Uterus (tissue), 4 donors: ENCODE measurements around the gene TEX51. TPM values are rescaled to one million over a fixed set of nuclear protein-coding genes. Genes with fewer than 3 reads are reported as not detected.

Experiments used
- DNase-seq, 2 donors: peaks; one replicate each; pipeline ENCODE4 v3.0.0-alpha.2; 2019 to 2020
- H3K27ac ChIP-seq, 2 donors: fragments of 200-600 bp; sonication (generic); 1 replicate in 1 of 2; 2 replicates in 1 of 2; pipeline ENCODE4 v1.5.1; 2016 to 2018
- H3K27me3 ChIP-seq, 2 donors: fragments of 200-600 bp; sonication (generic); one replicate each; pipeline ENCODE4 v1.5.1; 2018 to 2019; ENCODE audit warnings: control low read depth in 1 of 2
- H3K36me3 ChIP-seq, 2 donors: fragments of 200-600 bp; sonication (generic); one replicate each; pipeline ENCODE4 v1.5.1; 2019; ENCODE audit warnings: control low read depth in 1 of 2
- H3K4me1 ChIP-seq, 2 donors: fragments of 200-600 bp; sonication (generic); one replicate each; pipeline ENCODE4 v1.5.1; 2018 to 2019; ENCODE audit warnings: control low read depth in 1 of 2
- H3K4me3 ChIP-seq, 2 donors: fragments of 200-600 bp; sonication (generic); 1 replicate in 1 of 2; 2 replicates in 1 of 2; pipeline ENCODE4 v1.5.1; 2018 to 2019; ENCODE audit warnings: mild to moderate bottlenecking in 1 of 2
- H3K9me3 ChIP-seq, 2 donors: fragments of 200-600 bp; sonication (generic); one replicate each; pipeline ENCODE4 v1.5.1; 2019; ENCODE audit warnings: control low read depth in 1 of 2
- CTCF ChIP-seq, 4 experiments: fragments of 200-600 bp in 2 of 4; fragments of 450-650 bp in 2 of 4; sonication (generic) in 2 of 4; IDR thresholded peaks; one replicate each; pipeline ENCODE4 v1.5.1; 2016 to 2019; ENCODE audit warnings: antibody characterized with exemption in 4 of 4, mild to moderate bottlenecking in 2 of 4, moderate library complexity in 1 of 4
- POLR2A ChIP-seq, 2 donors: fragments of 450-650 bp; IDR thresholded peaks; one replicate each; pipeline ENCODE4 v1.6.1; 2016; ENCODE audit warnings: antibody characterized with exemption in 2 of 2, mild to moderate bottlenecking in 1 of 2, moderate library complexity in 1 of 2
- intact Hi-C: fragments of 100-400 bp; cut with DNase I; formaldehyde crosslinking; loops from one replicate; pipeline ENCODE4 v1.15.1; 2023; ENCODE audit warnings: low total_unique reads
- total RNA-seq, 4 donors: library from RNA; depleted of rRNA in 3 of 4; stranded (reverse); fragments of >200 nt in 3 of 4; gene quantifications; one replicate each; pipeline versions ENCODE4 v1.1.0 to v1.2.4, GENCODE V29; 2014 to 2023
- donor health status: DM: yes; HTN: yes; CAD: no.

The TEX51 gene
- total RNA-seq, 4 donors from 2014 or later, result not detected

- no peak overlapping the region for H3K27ac ChIP-seq
- no peak overlapping the region for H3K4me3 ChIP-seq
- no peaks in the 10 kb centered on the region for H3K36me3 ChIP-seq
- H3K4me1 ChIP-seq, result no peaks in the 10 kb centered on the region
- H3K27me3 ChIP-seq, result no peaks in the 10 kb centered on the region
- TF ChIP-seq CTCF (IDR thresholded peaks at IDR 0.05), result no peak
- H3K9me3 ChIP-seq, result no peaks in the 10 kb centered on the region
- DNase-seq, result peak in 1 of 2 donors; percentile 3
- intact Hi-C loops, result no loop called here
Observed at GRCh38 chr2:126894585-126895182, 4.0 kb upstream of the TEX51 start.

DNA sequence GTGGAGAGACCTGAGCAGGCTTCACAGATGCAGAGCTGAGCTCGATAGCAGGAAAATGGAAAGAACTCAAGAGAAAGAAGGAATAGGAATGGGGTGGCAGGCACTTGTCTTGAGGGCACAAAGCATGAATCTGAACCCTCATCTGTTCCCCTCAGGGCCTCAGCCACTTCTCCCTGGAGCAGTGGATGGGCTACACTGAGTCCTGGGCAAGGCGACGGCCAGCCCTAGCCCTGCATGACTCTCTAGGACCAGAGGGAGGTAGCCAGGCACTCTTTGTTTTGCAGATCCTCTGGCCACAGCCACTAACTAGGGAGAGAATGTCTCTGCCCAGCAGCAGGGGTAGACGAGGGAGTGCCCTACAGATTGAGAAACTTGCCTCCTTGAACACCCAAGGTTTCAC lies 3.4 kb upstream of the TEX51 start:
- no peaks in the 10 kb centered on the region for H3K36me3 ChIP-seq
- intact Hi-C loops, result no loop called here
- no peaks in the 10 kb centered on the region for H3K27me3 ChIP-seq
- no peaks in the 10 kb centered on the region for H3K4me1 ChIP-seq
- H3K27ac ChIP-seq, result no peak overlapping the region
- no peak for TF ChIP-seq POLR2A (IDR thresholded peaks at IDR 0.05)
- no peak for TF ChIP-seq CTCF (IDR thresholded peaks at IDR 0.05)
- no peak for DNase-seq
- H3K9me3 ChIP-seq, result no peaks in the 10 kb centered on the region
- no peak overlapping the region for H3K4me3 ChIP-seq

DNA sequence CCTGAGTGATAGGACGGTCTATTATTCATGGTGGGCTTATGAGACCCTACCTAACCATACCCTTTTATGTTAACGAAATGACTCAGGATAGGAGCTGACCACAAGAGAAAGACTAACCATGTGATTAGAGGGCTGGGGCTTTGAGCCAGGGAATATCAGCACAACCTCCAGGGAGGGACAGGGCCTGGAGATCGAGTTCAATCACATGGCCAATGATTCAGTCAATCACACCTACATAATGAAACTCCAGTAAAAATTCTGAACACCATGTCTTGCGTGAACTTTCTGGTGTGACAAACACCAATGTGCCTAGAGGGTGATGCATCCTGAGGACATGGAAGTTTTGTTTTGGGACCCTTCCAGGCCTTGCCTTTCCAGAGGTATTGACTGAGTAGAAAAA lies 2.2 kb upstream of the TEX51 start:
- TF ChIP-seq POLR2A (IDR thresholded peaks at IDR 0.05), result no peak
- no peak for TF ChIP-seq CTCF (IDR thresholded peaks at IDR 0.05)
- Histone ChIP-seq H3K9me3 (no peaks in the 10 kb centered on the region), H3K27me3 (no peaks in the 10 kb centered on the region), H3K27ac (no peak overlapping the region), H3K36me3 (no peaks in the 10 kb centered on the region), H3K4me3 (no peak overlapping the region), H3K4me1 (no peaks in the 10 kb centered on the region)
- no peak for DNase-seq
- intact Hi-C loops, result no loop called here

GRCh38 chr2:126899616-126900185 lies 1.0 kb downstream of the TEX51 start:
- H3K4me3 ChIP-seq, result no peak overlapping the region
- TF ChIP-seq CTCF (IDR thresholded peaks at IDR 0.05) (no peak), POLR2A (IDR thresholded peaks at IDR 0.05) (no peak)
- H3K4me1 ChIP-seq, result no peaks in the 10 kb centered on the region
- H3K36me3 ChIP-seq, result no peaks in the 10 kb centered on the region
- intact Hi-C loops, result no loop called here
- peak in 1 of 2 donors; percentile 2 for DNase-seq
- no peaks in the 10 kb centered on the region for H3K9me3 ChIP-seq
- no peaks in the 10 kb centered on the region for H3K27me3 ChIP-seq
- H3K27ac ChIP-seq, result no peak overlapping the region

DNA sequence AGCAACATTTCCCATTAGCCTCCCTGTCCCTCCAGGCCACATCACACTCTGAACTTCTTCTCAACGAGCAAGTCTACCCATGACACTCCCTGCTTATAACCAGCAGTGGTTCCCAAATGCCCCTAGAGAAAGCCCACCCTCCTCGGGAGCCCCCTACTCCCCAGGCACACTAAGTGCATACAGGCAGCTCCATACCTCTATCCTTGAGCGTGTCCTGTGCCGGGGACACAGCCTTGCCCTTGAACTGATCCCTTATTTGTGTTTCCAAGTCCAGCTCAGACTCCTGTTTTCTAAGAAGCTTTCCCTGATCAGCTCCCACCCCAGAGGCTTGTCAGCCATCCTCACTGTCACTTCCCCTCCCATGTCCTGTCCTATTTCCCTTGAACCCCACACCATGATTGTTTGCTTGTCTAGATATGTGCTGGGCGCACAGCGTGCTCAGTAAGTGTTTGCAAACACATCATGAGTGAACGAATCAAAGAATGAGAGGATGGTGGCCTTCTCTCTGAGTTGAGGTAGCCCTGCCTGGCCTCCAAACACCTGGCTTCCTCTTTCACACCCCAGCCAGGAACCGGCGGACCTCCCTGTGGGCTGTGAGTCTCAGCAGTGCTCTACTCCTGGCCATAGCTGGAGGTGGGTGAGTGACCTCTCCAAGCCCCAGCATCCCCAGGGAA lies 2.1 kb downstream of the TEX51 start:
- Histone ChIP-seq H3K27me3 (no peaks in the 10 kb centered on the region), H3K36me3 (no peaks in the 10 kb centered on the region), H3K27ac (no peak overlapping the region), H3K9me3 (no peaks in the 10 kb centered on the region), H3K4me3 (no peak overlapping the region), H3K4me1 (no peaks in the 10 kb centered on the region)
- DNase-seq, result no peak
- intact Hi-C loops, result no loop called here
- TF ChIP-seq CTCF (IDR thresholded peaks at IDR 0.05), result no peak
